SK-N-SH (cell line): ENCODE results near the gene BRD1. TPM values are rescaled to one million over a fixed set of nuclear protein-coding genes. Genes with fewer than 3 reads are reported as not detected.

ENCODE experiments used
- CTCF ChIA-PET: fragments of 300-600, 350-600 bp; formaldehyde crosslinking; extraction: SDS; loops from one replicate; lab custom pipeline; 2021; lab: Yijun Ruan, JAX
- POLR2A ChIA-PET: fragments of 350-600 bp; sonication (Branson Sonifier 250); formaldehyde crosslinking; extraction: SDS; loops from one replicate; lab custom pipeline; 2020; ENCODE audit warnings: antibody characterized with exemption, inconsistent platforms; lab: Yijun Ruan, JAX
- DNase-seq: peaks from one replicate; pipeline ENCODE4 v3.0.0; 2012
- H2AFZ ChIP-seq: fragments of 200-600 bp; sonication (generic); 2 replicates; pipeline ENCODE4 v1.8.1; 2016; ENCODE audit warnings: antibody characterized with exemption, mild to moderate bottlenecking, low read depth
- H3F3A ChIP-seq: fragments of 200-600 bp; sonication (generic); replicated peaks from 2 replicates; pipeline ENCODE3; 2016; ENCODE audit warnings: antibody characterized with exemption, mild to moderate bottlenecking; ENCODE audit not compliant: insufficient read depth
- H3K27ac ChIP-seq, 2 experiments: fragments of 200-500 bp in 1 of 2; fragments of 200-600 bp in 1 of 2; sonication (Bioruptor generic) in 1 of 2; sonication (generic), shearing (Covaris generic) in 1 of 2; 2 replicates each; pipeline versions ENCODE4 v1.5.1 to v1.6.1; 2014 to 2016; ENCODE audit warnings: low read depth in 2 of 2, inconsistent platforms in 1 of 2, low read length in 1 of 2, mild to moderate bottlenecking in 1 of 2, mixed read lengths in 1 of 2
- H3K27me3 ChIP-seq: fragments of 200-600 bp; sonication (generic), shearing (Covaris generic); 2 replicates; pipeline ENCODE4 v1.6.1; 2016; ENCODE audit warnings: mixed run types; ENCODE audit not compliant: insufficient read depth
- H3K36me3 ChIP-seq, 2 experiments: fragments of 200-500 bp in 1 of 2; fragments of 200-600 bp in 1 of 2; sonication (Bioruptor generic) in 1 of 2; sonication (generic) in 1 of 2; replicated peaks in 1 of 2; 2 replicates each; pipeline versions ENCODE3 to v1.5.1; 2014 to 2016; ENCODE audit warnings: low read length in 1 of 2, mild to moderate bottlenecking in 1 of 2; ENCODE audit not compliant: insufficient read depth in 2 of 2, control insufficient read depth in 1 of 2
- H3K4me1 ChIP-seq, 2 experiments: fragments of 200-500 bp in 1 of 2; fragments of 200-600 bp in 1 of 2; sonication (Bioruptor generic) in 1 of 2; sonication (generic), shearing (Covaris generic) in 1 of 2; 2 replicates each; pipeline versions ENCODE4 v1.5.1 to v1.6.1; 2014 to 2016; ENCODE audit warnings: low read depth in 1 of 2, low read length in 1 of 2, mixed run types in 1 of 2; ENCODE audit not compliant: insufficient read depth in 2 of 2, control insufficient read depth in 1 of 2
- H3K4me2 ChIP-seq: fragments of 200-600 bp; sonication (generic), shearing (Covaris generic); 2 replicates; pipeline ENCODE4 v1.6.1; 2017; ENCODE audit warnings: mixed run types
- H3K4me3 ChIP-seq, 2 experiments: fragments of 200-500 bp in 1 of 2; fragments of 200-600 bp in 1 of 2; sonication (Bioruptor generic) in 1 of 2; sonication (generic), shearing (Covaris generic) in 1 of 2; 2 replicates each; pipeline versions ENCODE4 v1.5.1 to v1.8.1; 2014 to 2016; ENCODE audit warnings: low read depth in 2 of 2, inconsistent platforms in 1 of 2, low read length in 1 of 2, mild to moderate bottlenecking in 1 of 2, mixed read lengths in 1 of 2, moderate library complexity in 1 of 2
- H3K79me2 ChIP-seq: fragments of 200-600 bp; sonication (generic); 2 replicates; pipeline ENCODE4 v1.8.1; 2017; ENCODE audit warnings: mild to moderate bottlenecking; ENCODE audit not compliant: insufficient read depth
- H3K9ac ChIP-seq: fragments of 200-600 bp; sonication (generic); 2 replicates; pipeline ENCODE4 v1.6.1; 2017; ENCODE audit warnings: mixed run types
- H3K9me2 ChIP-seq: fragments of 200-600 bp; sonication (generic); 2 replicates; pipeline ENCODE4 v1.6.1; 2017; ENCODE audit warnings: mixed run types
- H3K9me3 ChIP-seq: fragments of 200-600 bp; sonication (generic); 2 replicates; pipeline ENCODE4 v1.6.1; 2017; ENCODE audit warnings: mixed run types, mild to moderate bottlenecking, moderate library complexity
- H4K20me1 ChIP-seq: fragments of 200-600 bp; sonication (generic); 2 replicates; pipeline ENCODE4 v1.6.1; 2017; ENCODE audit warnings: mild to moderate bottlenecking, mixed run types; ENCODE audit not compliant: insufficient read depth
- JUND ChIP-seq: IDR thresholded peaks from 2 replicates; pipeline ENCODE4 v1.4.0; 2012
- MXI1 ChIP-seq: IDR thresholded peaks from 2 replicates; pipeline ENCODE4 v1.6.1; 2012; ENCODE audit warnings: mild to moderate bottlenecking, low read depth, low read length, improper control_type of control experiment
- RAD21 ChIP-seq: IDR thresholded peaks from 2 replicates; pipeline ENCODE4 v1.6.1; 2012; ENCODE audit warnings: mild to moderate bottlenecking, low read length
- SIN3A ChIP-seq: IDR thresholded peaks from 2 replicates; pipeline ENCODE4 v1.6.1; 2012; ENCODE audit warnings: low read depth, mild to moderate bottlenecking, low read length, moderate library complexity, borderline replicate concordance
- TAF1 ChIP-seq: IDR thresholded peaks from 2 replicates; pipeline ENCODE4 v1.6.1; 2012; ENCODE audit warnings: low read depth, mild to moderate bottlenecking, low read length, moderate library complexity, borderline replicate concordance
- TCF12 ChIP-seq: IDR thresholded peaks from 2 replicates; pipeline ENCODE4 v1.4.0; 2012
- USF2 ChIP-seq: fragments of 150-350 bp; IDR thresholded peaks from 2 replicates; pipeline ENCODE4 v1.6.1; 2017; ENCODE audit warnings: antibody characterized with exemption, low read length, low read depth, borderline replicate concordance
- WGBS: methylation state at CpG from one replicate; pipeline ENCODE4 v1.1.6; 2017; ENCODE audit warnings: low lambda C conversion rate; 5-methylcytosine and 5-hydroxymethylcytosine counted together
- polyA plus RNA-seq, 3 experiments: library from polyadenylated mRNA; depleted of rRNA; stranded (reverse); fragments of >200 nt; gene quantifications; 2 replicates each; pipeline ENCODE4 v1.2.3, GENCODE V29; 2012

BRD1 gene
- polyA plus RNA-seq, 1 of the 3 experiments (the other 2 are of a cell fraction) = 10.3 TPM

DNA sequence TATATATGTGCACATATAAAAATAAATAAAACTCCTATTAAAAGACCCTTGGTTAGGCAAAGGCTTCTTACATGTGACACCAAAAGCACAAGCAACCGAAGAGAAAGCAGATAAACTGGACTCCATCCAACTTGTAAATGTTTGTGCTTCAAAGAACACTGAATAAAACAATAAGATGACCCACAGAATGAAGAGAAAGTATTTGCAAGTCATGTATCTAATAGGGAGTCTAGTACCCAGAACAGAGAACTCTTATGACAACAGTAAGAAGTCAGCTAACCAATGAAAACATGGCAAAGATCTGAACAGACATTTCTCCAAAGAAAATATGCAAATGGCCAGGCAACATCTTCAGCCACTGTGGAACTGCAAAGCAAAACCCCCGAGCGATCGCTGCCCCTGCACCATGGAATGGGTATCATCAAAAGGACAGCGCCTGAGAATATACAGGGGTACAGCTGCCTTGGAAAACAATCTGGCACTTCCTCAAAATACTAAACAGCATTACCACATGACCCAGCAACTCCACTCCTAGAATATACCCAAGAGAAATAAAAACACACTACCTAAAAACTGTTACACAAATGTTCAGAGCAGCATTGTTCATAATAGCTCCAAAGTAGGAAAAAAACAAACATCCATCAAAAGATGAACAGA is 17.2 kb downstream of the BRD1 start:
- Histone ChIP-seq H3K27ac (no peak overlapping the region), H3K36me3 (peaks cover 0 to 25% of the 10 kb centered on the region in 2 experiments), H3K9me3 (no peaks in the 10 kb centered on the region), H3K9ac (no peak overlapping the region), H3K4me1 (no peaks in the 10 kb centered on the region; a peak in 1 of 4 replicates), H3K4me3 (no peak overlapping the region), H2AFZ (no peak overlapping the region), H3K9me2 (no peaks in the 10 kb centered on the region), H3K27me3 (no peaks in the 10 kb centered on the region), H3K79me2 (peaks cover 100% of the 10 kb centered on the region), H4K20me1 (peaks cover 99% of the 10 kb centered on the region), H3K4me2 (no peak overlapping the region; the same call in 1 of the 2 replicates), H3F3A (peaks cover 11% of the 10 kb centered on the region)
- TF ChIP-seq USF2 (no peak), SIN3A (no peak), RAD21 (no peak)
- 90% methylated on average over 5 of the region's 5 CpGs for WGBS
- CTCF ChIA-PET = interaction anchor here (0.9 kb wide), 1 partner anchor 43 kb away, joined by 3 read pairs; no protein-coding TSS in a partner anchor
- no peak for DNase-seq
- POLR2A ChIA-PET = no interaction called here

- DNase-seq = no peak
- TF ChIP-seq TCF12 = no peak
- TF ChIP-seq SIN3A = no peak
- TF ChIP-seq JUND = no peak
- TF ChIP-seq MXI1 = no peak
- TF ChIP-seq TAF1 = no peak
- TF ChIP-seq USF2 = no peak
- H3K4me3 ChIP-seq = no peak overlapping the region
- peaks cover 10 to 15% of the 10 kb centered on the region in 2 experiments for H3K36me3 ChIP-seq
- H3K27ac ChIP-seq = no peak overlapping the region
- H3K4me1 ChIP-seq = no peaks in the 10 kb centered on the region; a peak in 1 of 4 replicates
- peaks cover 11% of the 10 kb centered on the region for H3F3A ChIP-seq
- H3K79me2 ChIP-seq = peaks cover 100% of the 10 kb centered on the region
- ChIA-PET POLR2A (no interaction called here), CTCF (no interaction called here)
- no peak overlapping the region for H2AFZ ChIP-seq
- 98% methylated on average over 14 of the region's 14 CpGs for WGBS
- H4K20me1 ChIP-seq = peaks cover 99% of the 10 kb centered on the region
- H3K9me3 ChIP-seq = no peaks in the 10 kb centered on the region
- H3K9ac ChIP-seq = no peak overlapping the region
- no peak overlapping the region for H3K4me2 ChIP-seq
- H3K9me2 ChIP-seq = no peaks in the 10 kb centered on the region
- no peaks in the 10 kb centered on the region for H3K27me3 ChIP-seq
Measured at GRCh38 chr22:49807780-49808708, 19.6 kb downstream of the BRD1 start.
